Right atrium auricular region (tissue), 2 donors: ENCODE measurements around the gene ACVRL1. TPM values are rescaled to one million over a fixed set of nuclear protein-coding genes. Genes with fewer than 3 reads are reported as not detected.

Source experiments
- DNase-seq: peaks from one replicate; pipeline ENCODE4 v3.0.0-alpha.2; 2019; ENCODE audit warnings: low spot score
- H3K27ac ChIP-seq, 2 donors: fragments of 200-600 bp; sonication (generic); 1 replicate in 1 of 2; 2 replicates in 1 of 2; pipeline ENCODE4 v1.5.1; 2016 to 2019
- H3K27me3 ChIP-seq, 2 donors: fragments of 200-600 bp; sonication (generic); one replicate each; pipeline versions ENCODE4 v1.5.1 to v1.6.0; 2017 to 2019
- H3K36me3 ChIP-seq: fragments of 200-600 bp; sonication (generic); one replicate; pipeline ENCODE4 v1.5.1; 2016
- H3K4me1 ChIP-seq, 2 donors: fragments of 200-600 bp; sonication (generic); one replicate each; pipeline versions ENCODE4 v1.5.1 to v1.6.0; 2017 to 2019
- H3K4me3 ChIP-seq, 2 donors: fragments of 200-600 bp; sonication (generic); 1 replicate in 1 of 2; 2 replicates in 1 of 2; pipeline ENCODE4 v1.5.1; 2017 to 2019; ENCODE audit warnings: mild to moderate bottlenecking in 1 of 2, moderate library complexity in 1 of 2
- H3K9me3 ChIP-seq, 2 donors: fragments of 200-600 bp; sonication (generic); one replicate each; pipeline ENCODE4 v1.5.1; 2019
- total RNA-seq, 2 donors: library from RNA; depleted of rRNA; stranded (reverse); fragments of >200 nt; gene quantifications; one replicate each; pipeline ENCODE4 v1.1.0, GENCODE V29; 2016
- TF ChIP-seq, protein P1 (sequence below), 2 donors: fragments of 200-600 bp; sonication (generic); IDR thresholded peaks; one replicate each; pipeline ENCODE4 v1.5.1; 2019; ENCODE audit warnings: antibody characterized with exemption in 2 of 2

The ACVRL1 gene
- total RNA-seq, 2 donors from 2014 or later = 48.1 to 57.5 TPM

DNA sequence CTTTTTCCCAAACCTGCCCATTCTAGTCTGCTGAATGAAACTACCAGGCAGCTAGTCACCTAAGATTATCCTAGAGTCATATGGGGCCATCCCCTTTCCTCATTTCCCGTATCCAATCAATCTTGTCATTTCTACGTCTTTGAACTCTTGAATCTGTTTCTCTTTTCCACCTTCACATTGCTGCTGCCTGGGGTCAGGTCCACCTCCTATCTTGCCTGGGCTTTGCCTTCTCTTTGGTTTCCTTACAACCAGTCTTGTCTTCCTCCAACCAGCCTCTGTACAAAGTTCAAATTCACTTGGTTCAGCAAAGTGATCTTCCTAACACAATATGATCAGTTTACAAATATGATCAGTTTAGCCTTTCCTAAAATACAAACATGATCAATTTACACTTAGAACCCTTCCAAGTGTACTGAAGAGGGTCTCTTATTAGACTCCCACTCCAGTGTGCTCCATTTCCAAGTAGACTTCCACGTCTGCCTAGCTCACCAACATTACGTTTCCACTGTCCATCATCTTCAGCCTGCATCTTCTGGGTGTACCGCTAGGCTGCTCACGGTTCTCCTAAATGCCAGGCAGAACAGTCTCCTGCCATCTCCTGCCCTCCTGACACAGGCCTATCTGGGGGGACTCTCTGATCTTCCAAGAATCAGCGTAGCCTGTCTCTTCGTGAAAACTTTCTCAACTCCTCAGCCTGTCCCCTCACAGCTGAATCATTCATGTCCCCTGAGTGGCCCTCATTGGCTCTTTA is 40.1 kb downstream of the ACVRL1 start:
- H3K27ac ChIP-seq = no peak overlapping the region
- DNase-seq = no peak
- no peak overlapping the region for H3K4me3 ChIP-seq
- H3K4me1 ChIP-seq = peaks cover 0 to 11% of the 10 kb centered on the region in 2 donors
- no peaks in the 10 kb centered on the region for H3K27me3 ChIP-seq
- no peaks in the 10 kb centered on the region for H3K36me3 ChIP-seq
- TF ChIP-seq, protein P1, sequence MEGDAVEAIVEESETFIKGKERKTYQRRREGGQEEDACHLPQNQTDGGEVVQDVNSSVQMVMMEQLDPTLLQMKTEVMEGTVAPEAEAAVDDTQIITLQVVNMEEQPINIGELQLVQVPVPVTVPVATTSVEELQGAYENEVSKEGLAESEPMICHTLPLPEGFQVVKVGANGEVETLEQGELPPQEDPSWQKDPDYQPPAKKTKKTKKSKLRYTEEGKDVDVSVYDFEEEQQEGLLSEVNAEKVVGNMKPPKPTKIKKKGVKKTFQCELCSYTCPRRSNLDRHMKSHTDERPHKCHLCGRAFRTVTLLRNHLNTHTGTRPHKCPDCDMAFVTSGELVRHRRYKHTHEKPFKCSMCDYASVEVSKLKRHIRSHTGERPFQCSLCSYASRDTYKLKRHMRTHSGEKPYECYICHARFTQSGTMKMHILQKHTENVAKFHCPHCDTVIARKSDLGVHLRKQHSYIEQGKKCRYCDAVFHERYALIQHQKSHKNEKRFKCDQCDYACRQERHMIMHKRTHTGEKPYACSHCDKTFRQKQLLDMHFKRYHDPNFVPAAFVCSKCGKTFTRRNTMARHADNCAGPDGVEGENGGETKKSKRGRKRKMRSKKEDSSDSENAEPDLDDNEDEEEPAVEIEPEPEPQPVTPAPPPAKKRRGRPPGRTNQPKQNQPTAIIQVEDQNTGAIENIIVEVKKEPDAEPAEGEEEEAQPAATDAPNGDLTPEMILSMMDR (IDR thresholded peaks at IDR 0.05) = no peak
- peaks cover 0 to 18% of the 10 kb centered on the region in 2 donors for H3K9me3 ChIP-seq

DNA sequence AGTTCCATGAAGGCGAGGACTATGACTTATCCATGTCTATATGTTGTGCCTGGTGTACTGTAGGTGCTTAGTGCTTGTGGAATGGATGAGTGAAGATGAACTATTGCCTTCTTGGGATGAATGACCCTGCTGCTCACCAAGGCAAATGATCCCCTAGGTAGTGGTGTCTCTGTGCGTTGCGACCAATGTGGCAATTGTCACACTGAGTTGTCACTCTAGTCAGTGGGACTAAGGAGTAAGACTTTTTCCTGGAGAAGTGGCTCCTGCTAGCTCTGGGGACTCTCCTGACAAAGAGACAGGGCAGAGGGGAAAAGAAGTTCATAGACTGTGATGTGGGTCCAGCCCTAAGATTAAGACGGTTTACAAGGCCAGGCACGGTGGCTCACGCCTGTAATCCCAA is 40.8 kb downstream of the ACVRL1 start:
- TF ChIP-seq, protein P1 (IDR thresholded peaks at IDR 0.05) = no peak
- Histone ChIP-seq H3K4me1 (peaks cover 0 to 17% of the 10 kb centered on the region in 2 donors), H3K36me3 (no peaks in the 10 kb centered on the region), H3K27ac (no peak overlapping the region), H3K9me3 (peaks cover 0 to 18% of the 10 kb centered on the region in 2 donors), H3K4me3 (no peak overlapping the region), H3K27me3 (no peaks in the 10 kb centered on the region)
- DNase-seq = no peak

DNA sequence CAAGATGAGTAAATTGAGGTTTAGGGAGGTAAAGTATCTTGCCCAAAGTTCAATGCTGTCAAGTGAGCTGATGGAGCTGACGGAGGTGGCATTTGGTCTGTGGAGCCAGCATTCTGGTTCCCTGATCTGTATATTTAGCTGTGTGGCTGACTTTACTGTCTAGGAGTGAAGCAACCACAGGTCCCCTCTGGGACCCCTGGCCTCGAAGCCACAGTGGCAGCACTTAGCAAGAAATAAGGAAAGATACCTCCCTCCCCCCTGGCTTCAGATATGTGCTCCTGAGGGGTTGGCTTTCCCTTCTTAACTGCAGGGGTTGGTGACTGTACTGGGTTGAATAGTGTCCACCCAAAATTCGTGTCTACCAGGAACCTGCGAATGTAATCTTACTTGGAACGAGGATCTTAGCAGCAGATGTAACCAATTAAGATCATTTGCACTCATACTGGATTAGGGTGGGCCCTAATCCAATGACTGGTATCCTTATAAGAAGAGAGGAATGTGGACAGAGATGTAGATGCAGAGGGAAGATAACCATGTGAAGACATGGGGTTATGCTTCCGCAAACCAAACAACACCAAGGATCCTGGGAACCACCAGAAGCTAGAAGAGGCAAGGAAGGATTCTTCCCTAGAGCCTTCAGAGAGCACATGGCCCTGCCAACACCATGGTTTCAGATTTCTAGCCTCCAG is 42.2 kb downstream of the ACVRL1 start:
- no peaks in the 10 kb centered on the region for H3K36me3 ChIP-seq

DNA sequence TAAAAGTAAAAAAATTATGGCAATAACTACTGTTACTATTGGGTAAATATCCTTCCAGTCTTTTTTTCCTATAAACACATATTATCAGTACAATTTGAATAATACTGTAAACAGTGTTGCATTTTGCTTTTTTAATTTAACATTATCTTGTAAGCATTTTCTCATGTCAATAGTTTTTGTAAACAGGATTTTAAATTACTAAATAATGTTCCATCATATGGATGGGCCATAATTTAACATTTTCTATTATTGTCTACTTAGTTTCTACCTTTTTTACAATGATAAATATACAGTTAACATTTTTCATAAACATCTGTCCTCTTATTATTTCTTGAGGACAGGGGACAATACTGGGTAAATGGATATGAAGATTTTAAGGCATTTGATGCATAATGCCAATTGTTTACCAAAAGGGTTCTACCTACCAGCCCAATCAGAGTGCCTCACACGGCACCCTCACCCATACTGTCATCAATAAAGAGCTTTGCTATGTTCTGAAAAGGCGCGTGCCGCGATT is 43.4 kb downstream of the ACVRL1 start:
- TF ChIP-seq, protein P1 (IDR thresholded peaks at IDR 0.05) = no peak
- Histone ChIP-seq H3K4me3 (peak overlapping the region; percentile 43 to 91), H3K36me3 (no peaks in the 10 kb centered on the region), H3K27ac (peak overlapping the region; percentile 44 to 69), H3K9me3 (no peaks in the 10 kb centered on the region), H3K27me3 (no peaks in the 10 kb centered on the region), H3K4me1 (peaks cover 0 to 44% of the 10 kb centered on the region in 2 donors)
- DNase-seq = no peak

More for the DNA sequence above, 42.2 kb downstream of the ACVRL1 start:
- Histone ChIP-seq H3K4me3 (no peak overlapping the region), H3K4me1 (peaks cover 0 to 31% of the 10 kb centered on the region in 2 donors), H3K9me3 (peaks cover 0 to 8% of the 10 kb centered on the region in 2 donors), H3K27ac (no peak overlapping the region), H3K27me3 (no peaks in the 10 kb centered on the region)
- no peak for DNase-seq
- TF ChIP-seq, protein P1 (IDR thresholded peaks at IDR 0.05) = no peak

DNA sequence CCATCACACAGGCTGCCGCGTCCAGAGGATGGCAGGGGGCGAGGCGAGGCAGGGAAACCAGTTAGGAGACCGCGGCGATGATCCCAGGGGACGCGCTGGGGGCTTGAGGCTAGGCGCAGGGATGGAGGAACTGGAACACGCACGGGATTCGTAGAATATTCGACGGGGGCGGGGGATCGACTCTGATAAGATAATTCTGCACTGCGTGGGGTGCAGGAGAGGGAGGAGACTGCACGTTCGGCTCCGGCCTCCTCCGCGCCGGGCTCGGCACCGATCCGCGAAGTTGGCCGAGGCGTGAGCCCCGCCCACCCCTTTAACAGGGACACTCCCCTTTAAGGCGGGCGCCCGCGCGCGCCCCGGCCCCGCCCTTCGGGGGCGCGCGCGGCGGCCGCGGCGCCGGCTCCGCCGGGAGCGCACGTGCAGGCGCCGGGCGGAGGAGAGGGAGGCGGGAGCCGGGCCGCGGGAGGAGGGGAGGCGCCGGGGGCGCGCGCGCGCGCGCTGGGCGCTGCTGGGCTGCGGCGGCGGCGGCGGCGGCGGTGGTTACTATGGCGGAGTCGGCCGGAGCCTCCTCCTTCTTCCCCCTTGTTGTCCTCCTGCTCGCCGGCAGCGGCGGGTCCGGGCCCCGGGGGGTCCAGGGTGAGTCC is 44.0 kb downstream of the ACVRL1 start, which contains the start of gene ACVR1B:
TSS of gene ACVR1B (plus strand) at position 501 of the 644 bp plus-strand sequence. CDS start at position 546, 45 bp downstream.
- Histone ChIP-seq H3K9me3 (no peaks in the 10 kb centered on the region), H3K27ac (peak within 1 kb of the TSS; percentile 89 to 93), H3K36me3 (no peaks in the 10 kb centered on the region), H3K4me3 (peak within 1 kb of the TSS; percentile 91 to 99), H3K27me3 (no peaks in the 10 kb centered on the region), H3K4me1 (peaks cover 0 to 50% of the 10 kb centered on the region in 2 donors)
- TF ChIP-seq, protein P1 (IDR thresholded peaks at IDR 0.05) = peak in 1 of 2 donors; percentile 10
- DNase-seq = peak; percentile 91
